ENCODE results near the gene CCDC154. TPM values are rescaled to one million over a fixed set of nuclear protein-coding genes. Genes with fewer than 3 reads are reported as not detected.

The CCDC154 gene
- total RNA-seq, 1 experiment from 2014 or later = 0.26 TPM

DNA sequence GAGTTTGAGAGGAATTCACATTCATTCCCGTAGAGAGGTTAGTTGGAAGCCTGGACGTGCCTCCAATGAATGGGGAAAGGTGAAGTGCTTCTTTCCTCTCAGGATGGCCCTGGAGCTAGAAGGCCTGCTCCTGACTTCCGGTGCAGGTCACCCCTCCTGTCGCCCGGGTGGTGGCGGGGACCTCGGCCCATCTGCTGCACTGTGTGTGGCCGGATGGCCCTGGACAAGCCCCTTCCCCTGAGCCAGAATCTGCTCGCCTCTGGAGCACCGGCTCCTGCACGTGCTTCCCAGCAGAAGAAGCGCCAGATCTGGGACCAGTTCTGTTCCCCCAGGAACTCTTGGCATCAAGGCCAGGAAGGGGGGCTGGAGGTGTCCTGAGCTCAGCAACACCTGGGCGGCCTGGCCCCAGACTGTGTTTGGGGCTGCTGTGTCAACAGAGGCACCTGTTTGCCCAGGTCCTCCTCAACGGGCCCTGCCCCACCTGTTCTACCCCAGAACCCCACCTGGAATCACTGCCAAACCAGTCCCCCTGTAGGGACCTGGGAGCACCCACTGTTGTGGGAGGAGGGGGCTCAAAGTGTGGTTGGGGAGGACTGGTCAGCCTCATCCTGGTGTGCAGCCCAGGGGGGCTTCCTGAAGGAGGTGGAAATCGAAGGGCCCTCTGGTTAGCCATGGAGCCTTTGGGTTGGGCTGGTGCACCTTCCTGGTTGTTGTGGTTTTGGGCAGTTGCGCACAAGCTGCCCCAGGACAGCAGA, 18.6 kb downstream of the CCDC154 start:
- no peak for DNase-seq (ENCODE audit: low read depth)

DNA sequence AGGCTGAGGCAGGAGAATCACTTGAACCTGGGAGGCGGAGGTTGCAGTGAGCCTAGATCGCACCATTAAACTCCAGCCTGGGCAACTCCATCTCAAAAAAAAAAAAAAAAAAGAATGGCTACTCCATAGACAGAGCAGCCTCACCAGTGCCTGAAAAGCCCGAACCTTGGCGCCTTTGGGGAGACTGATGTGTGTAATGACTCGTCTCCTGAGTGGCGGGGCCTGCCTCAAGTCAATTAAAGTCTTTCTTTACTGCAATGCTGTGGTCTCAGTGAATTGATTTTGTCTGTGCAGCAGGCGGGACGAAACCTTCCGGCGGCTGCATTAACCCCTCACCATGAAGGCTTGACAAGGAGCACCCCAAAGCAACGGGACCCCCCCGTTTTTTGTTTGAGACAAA, 20.3 kb downstream of the CCDC154 start:
- no peak for DNase-seq (ENCODE audit: low read depth)

GRCh38 chr16:1422076-1422475, 22.3 kb downstream of the CCDC154 start:
- no peak for DNase-seq (ENCODE audit: low read depth)

DNA sequence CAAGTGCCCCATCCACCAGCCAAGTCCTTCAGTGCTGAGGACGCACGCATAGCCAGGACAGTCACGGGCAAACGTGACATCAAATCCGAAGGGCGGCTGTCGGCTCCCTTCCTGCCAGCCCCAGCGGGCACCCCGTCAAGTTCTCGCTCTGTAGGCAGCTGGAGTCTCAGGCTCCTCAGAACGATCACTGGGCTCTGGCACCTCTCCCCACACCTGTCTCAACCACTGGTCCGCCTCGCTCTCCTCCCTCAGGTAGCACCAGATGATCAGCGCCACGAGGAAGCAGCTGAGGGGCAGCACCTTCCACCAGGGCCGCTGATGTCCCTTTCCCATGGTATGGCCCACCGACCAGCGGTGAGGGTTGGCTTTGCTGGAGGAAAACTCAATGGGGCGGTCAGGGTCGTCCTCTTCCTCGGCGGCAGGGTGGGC, 24.2 kb downstream of the CCDC154 start:
- no peak for DNase-seq (ENCODE audit: low read depth)

- no peak for DNase-seq (ENCODE audit: low read depth)
These were observed 27.8 kb downstream of the CCDC154 start for GRCh38 chr16:1416521-1416941.

GRCh38 chr16:1414532-1415260, 29.7 kb downstream of the CCDC154 start, which contains the start of gene UNKL:
Gene UNKL, minus strand, starts transcription at chr16:1414704. Its CDS starts 13 bp downstream, at chr16:1414691.
- DNase-seq (ENCODE audit: low read depth) = no peak

GRCh38 chr16:1413684-1414531, 30.4 kb downstream of the CCDC154 start:
- peak; percentile 26 for DNase-seq (ENCODE audit: low read depth)

GRCh38 chr16:1412847-1413246, 31.5 kb downstream of the CCDC154 start:
- DNase-seq (ENCODE audit: low read depth) = no peak

DNA sequence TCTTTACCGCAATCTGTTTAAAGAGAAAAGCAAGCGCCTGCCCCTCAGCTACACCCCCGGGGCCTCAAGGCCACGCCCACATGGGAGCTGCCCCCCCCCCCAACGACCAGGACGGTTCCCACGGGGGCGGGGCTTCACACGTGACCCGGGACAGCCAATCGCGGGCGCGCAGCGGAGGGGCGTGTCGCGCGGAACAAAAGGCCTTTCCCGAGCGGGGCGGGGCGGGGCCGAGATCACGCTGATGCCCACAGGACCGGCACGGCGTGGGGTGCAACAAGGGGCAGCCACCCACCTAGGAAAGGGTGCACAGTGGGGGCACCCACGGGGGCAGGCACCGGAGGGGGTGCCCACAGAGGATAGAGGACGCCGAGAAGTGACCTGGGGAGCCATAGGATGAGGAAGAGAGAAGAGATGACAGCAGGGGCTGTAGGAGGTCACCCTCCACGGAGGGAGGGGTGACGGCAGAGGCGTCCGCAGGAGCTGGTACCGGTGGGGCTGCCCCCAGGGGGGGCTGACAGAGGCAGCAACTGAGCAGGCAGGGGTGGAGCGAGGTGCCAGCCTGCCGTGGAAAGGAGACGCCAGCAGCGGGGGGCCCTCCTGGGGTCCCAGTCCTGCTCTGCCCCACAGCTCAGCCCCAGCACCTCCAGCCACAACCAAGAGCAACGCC, 36.1 kb downstream of the CCDC154 start:
- peak; percentile 57 for DNase-seq (ENCODE audit: low read depth)

DNA sequence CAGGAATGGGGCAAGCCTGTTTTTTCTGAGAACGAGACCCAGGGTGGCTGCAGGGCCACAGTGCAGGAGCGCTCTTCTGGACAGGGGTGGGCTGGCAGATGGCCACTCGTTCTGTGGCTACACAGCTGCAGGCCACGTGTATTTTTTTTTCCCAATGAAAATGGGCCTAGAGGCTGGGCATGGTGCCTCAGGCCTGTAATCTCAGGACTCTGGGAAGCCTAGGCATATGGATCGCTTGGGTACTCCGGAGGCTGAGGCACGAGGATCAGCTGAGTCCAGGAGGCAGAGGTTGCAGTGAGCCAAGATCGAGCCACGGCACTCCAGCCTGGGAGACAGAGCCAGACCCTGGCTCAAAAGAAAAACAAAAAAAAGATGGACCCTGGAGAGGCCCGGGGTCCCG, 36.6 kb downstream of the CCDC154 start:
- no peak for DNase-seq (ENCODE audit: low read depth)

DNA sequence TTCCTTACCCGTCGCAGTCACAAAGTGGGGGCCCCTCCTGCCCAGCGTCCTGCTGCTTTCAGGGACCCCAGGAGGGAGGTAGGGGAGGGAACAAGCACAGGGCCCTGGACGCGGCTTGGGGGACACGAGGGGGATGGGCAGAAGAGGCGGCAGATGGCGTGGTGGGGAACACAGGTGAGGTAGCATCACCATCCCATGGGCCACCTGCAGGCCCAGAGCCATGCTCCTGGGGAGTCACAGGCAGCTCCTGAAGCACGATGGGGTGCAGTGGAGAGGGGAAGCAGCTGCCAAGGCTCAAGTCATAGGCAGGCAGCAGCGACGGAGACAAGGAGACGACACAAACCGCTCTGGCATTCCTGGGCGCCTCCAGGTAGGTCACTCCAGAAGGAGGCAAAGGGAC, 40.6 kb downstream of the CCDC154 start:
- no peak for DNase-seq (ENCODE audit: low read depth)

DNA sequence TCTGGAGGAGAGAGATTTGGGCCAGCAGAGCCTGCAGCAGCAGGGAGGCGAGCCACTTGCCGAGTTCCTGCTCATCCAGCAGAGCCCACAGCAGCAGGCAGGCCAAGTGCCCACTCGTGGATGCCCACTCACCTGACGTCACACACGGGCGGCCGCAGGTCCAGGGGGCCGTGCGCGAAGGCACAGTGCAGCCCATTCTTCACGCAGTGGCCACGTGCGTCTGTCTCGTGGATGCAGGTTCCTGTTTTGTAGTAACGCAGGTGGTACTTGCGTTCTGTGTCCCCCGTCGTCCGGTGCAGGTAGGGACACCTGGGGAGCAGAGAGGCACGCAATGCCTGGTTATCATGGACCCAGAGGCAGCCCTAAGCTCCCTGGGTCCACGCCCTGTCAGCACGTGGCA, 41.3 kb downstream of the CCDC154 start:
- no peak for DNase-seq (ENCODE audit: low read depth)

DNA sequence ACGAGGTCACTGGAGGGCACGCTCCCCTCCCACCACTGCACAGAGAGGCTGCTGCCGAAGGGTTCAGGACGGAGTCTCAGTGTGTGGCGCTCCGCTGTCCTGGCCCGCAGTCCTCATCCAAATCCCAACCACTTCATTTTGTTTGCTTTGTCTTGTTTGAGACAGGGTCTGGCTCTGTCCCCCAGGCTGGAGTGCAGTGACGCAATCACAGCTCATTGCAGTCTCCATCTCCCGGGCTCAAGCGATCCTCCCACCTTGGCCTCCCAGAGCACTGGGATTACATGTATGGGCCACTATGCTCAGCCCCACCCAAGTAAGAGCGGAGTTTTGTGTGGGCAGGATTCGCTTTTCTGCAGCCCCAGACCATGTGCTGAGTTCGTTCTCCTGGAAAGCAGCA, 42.6 kb downstream of the CCDC154 start:
- DNase-seq (ENCODE audit: low read depth) = no peak

DNA sequence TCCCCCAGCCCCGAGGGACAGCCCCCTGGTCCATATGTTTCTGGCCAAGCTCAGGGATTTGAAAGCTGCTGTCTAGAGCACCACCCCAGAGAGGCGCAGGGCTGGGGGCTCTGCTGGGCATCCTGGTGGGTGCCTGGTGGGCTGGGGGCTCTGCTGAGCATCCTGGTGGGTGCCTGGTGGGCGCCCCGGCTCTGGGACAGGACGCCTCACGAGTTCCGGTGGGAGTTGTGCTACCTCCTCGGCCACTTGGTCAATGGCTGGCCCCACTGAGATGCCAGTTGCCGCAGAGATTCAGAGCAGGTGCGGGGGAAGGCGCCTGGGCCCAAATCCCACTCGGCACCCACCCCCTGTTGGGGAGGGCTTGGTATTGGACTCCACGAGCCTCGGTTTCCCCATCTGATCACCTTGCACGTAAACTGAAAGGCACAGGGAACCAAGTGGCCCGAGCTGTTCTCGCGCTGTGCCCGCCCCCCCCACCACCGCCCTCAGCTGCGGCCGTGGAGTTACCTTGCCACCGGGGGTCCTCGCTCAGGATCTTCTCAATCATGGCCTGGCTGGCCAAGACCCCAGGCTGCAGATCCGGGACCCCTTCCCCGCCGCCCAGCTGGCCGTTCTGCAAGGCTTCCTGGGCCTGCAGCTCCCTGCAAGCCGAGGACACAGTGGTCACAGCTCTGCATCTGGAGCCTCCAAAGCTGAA, 43.1 kb downstream of the CCDC154 start:
- no peak for DNase-seq (ENCODE audit: low read depth)

- no peak for DNase-seq (ENCODE audit: low read depth)
These were observed 45.4 kb downstream of the CCDC154 start for GRCh38 chr16:1398826-1399581.

DNA sequence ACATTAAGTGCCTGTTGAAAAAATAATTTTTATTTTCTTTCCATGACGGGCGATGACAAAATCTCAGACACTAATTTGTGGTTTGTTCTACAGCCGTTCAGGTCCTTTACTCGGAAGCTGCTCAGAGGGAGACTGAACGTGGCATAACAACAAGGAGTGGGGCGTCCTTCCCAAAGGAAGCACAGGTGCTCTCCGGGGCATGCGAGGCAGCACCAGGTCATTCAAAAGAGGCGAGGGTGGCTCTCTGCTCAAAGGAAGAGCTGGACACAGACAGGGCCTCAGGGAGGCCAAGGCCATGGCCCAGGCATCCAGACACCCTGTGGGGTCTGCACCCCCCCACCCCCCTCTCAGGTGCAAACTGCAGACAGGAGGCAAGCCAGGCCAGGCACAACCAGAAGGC, 46.0 kb downstream of the CCDC154 start:
- no peak for DNase-seq (ENCODE audit: low read depth)

DNA sequence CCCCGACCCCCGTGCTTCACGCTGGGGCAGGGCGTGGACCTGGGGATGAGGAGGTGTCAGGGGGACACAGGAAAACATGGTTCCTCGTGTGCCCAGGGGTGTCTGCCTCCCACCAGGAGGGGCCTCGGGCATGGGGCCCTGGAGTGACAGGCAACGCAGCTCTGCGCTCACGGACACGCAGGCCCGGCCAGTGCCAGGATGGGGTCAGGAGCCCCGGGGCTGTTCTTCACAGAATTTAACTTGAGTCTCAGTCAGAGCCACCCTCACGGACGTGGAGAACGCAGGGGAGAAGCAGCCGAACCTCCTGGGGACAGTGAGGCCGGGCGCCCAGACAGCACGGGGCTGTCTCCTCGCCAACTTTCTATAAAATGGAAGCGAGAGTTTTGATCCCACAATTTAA, 46.6 kb downstream of the CCDC154 start:
- no peak for DNase-seq (ENCODE audit: low read depth)

DNA sequence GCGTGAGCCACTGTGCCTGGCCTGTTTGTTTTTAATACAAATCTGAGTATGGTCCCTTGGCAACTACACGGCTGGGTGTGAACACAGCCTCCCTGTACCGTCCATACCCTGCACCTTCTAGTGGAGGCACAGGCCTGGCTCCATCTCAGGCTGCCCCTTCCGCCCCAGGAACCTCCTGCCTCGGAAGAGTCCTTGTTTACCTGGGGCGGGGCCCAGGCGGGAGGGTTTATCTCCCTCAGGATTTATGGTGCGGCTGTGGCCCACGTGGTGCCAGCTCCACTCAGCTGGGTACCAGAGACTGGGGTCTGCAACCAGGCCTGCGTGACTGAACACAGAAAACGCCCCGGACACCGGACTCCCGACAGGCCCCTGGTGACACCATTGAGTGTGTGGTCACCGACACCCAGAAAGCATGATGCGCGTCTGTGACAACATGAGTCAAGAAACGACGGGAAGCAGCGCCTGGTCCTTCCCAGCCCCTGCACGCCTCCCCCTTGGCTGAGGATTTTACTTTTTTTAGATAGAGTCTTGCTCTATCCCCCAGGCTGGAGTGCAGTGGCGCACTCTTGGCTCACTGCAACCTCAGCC, 48.8 kb downstream of the CCDC154 start:
- DNase-seq (ENCODE audit: low read depth) = no peak

DNA sequence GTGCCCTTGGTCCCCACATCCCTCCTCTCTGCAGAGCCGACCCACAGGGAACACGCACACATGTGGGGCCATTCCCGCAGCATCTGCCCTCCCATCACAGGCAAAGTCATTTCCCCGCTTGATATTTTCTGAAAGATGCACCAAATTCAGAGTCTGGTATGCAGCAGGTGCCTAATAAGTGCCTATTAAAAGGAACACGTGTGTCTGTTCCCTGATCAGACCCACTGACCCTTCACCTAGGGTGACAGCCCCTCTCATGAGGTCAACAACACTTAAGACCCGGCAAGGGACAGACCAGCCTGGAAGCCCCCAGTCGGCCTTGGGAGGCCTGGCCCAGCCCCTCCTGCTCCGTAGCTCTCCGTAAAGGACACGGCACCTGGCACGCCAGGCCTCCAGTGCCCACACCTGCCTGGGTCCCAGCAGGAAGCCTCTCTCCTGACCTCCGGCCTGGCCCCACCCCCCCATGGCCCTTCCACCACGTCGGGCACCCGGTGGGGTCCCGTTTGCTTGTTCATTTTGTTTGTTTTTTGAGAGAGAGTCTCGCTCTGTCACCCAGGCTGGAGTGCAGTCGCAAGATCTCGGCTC, 49.9 kb downstream of the CCDC154 start:
- no peak for DNase-seq (ENCODE audit: low read depth)
